Gastroesophageal sphincter (tissue), 3 donors: ENCODE data around the gene NRXN3.

Source experiments
- CTCF ChIP-seq, 4 experiments: fragments of 200-600 bp in 2 of 4; fragments of 450-650 bp in 2 of 4; sonication (generic) in 1 of 4; IDR thresholded peaks; one replicate each; pipeline ENCODE4 v1.5.1; 2017 to 2019; ENCODE audit warnings: antibody characterized with exemption in 4 of 4, mild to moderate bottlenecking in 2 of 4, moderate library complexity in 2 of 4
- POLR2A ChIP-seq, 2 donors: fragments of 450-650 bp; IDR thresholded peaks; one replicate each; pipeline ENCODE4 v1.6.1; 2017; ENCODE audit warnings: antibody characterized with exemption in 2 of 2, mild to moderate bottlenecking in 2 of 2, moderate library complexity in 1 of 2
- POLR2AphosphoS5 ChIP-seq: sonication (generic); formaldehyde crosslinking; IDR thresholded peaks from one replicate; pipeline ENCODE4 v1.6.1; 2017; ENCODE audit warnings: antibody characterized with exemption

- TF ChIP-seq CTCF (IDR thresholded peaks at IDR 0.05) (no peak), POLR2AphosphoS5 (no peak), POLR2A (IDR thresholded peaks at IDR 0.05) (no peak)
These were observed 1340.5 kb downstream of the NRXN3 start for GRCh38 chr14:79510659-79511058.
